WERI-Rb-1 (cell line): ENCODE data around the gene TMEM245.

ENCODE experiments used
- DNase-seq: peaks from one replicate; pipeline ENCODE4 v3.0.0-alpha.2; 2020
- H3K27ac ChIP-seq: fragments of 250-450 bp; sonication (Bioruptor Pico); 2 replicates; pipeline ENCODE4 v1.5.1; 2020; ENCODE audit warnings: mild to moderate bottlenecking, moderate library complexity
- H3K27me3 ChIP-seq: fragments of 250-450 bp; sonication (Bioruptor Pico); 2 replicates; pipeline ENCODE4 v1.5.1; 2021; ENCODE audit warnings: mild to moderate bottlenecking, low read depth, moderate library complexity; ENCODE audit not compliant: insufficient read depth, severe bottlenecking
- H3K36me3 ChIP-seq: fragments of 250-450 bp; sonication (Bioruptor Pico); 2 replicates; pipeline ENCODE4 v1.5.1; 2020; ENCODE audit warnings: mild to moderate bottlenecking, moderate library complexity
- H3K4me3 ChIP-seq: 2 replicates; pipeline ENCODE4 v1.5.1; 2011; ENCODE audit warnings: low read depth, mild to moderate bottlenecking, control low read depth, low read length
- H3K9me3 ChIP-seq: fragments of 250-450 bp; sonication (Bioruptor Pico); 2 replicates; pipeline ENCODE4 v1.5.1; 2021; ENCODE audit warnings: mild to moderate bottlenecking, moderate library complexity; ENCODE audit not compliant: severe bottlenecking
- CTCF ChIP-seq: IDR thresholded peaks from 2 replicates; pipeline ENCODE4 v1.5.1; 2011; ENCODE audit warnings: low read depth, mild to moderate bottlenecking, control low read depth, inconsistent platforms, low read length

Gene TMEM245

GRCh38 chr9:109082091-109082620 lies 37.6 kb downstream of the TMEM245 start:
- no peak for DNase-seq
- no peak overlapping the region for H3K4me3 ChIP-seq
- peaks cover 77% of the 10 kb centered on the region for H3K36me3 ChIP-seq
- no peaks in the 10 kb centered on the region for H3K9me3 ChIP-seq
- H3K27ac ChIP-seq: no peak overlapping the region
- TF ChIP-seq CTCF: no peak
- H3K27me3 ChIP-seq: no peaks in the 10 kb centered on the region

GRCh38 chr9:109074236-109074889 lies 45.4 kb downstream of the TMEM245 start:
- H3K9me3 ChIP-seq: no peaks in the 10 kb centered on the region
- no peak for DNase-seq
- no peak overlapping the region for H3K27ac ChIP-seq
- H3K27me3 ChIP-seq: no peaks in the 10 kb centered on the region
- peaks cover 76% of the 10 kb centered on the region for H3K36me3 ChIP-seq
- H3K4me3 ChIP-seq: no peak overlapping the region
- TF ChIP-seq CTCF: no peak

GRCh38 chr9:109072821-109073435 lies 46.8 kb downstream of the TMEM245 start:
- H3K36me3 ChIP-seq: peaks cover 69% of the 10 kb centered on the region
- DNase-seq: no peak
- no peak overlapping the region for H3K27ac ChIP-seq
- no peaks in the 10 kb centered on the region for H3K9me3 ChIP-seq
- no peak overlapping the region for H3K4me3 ChIP-seq
- no peak for TF ChIP-seq CTCF
- no peaks in the 10 kb centered on the region for H3K27me3 ChIP-seq

DNA sequence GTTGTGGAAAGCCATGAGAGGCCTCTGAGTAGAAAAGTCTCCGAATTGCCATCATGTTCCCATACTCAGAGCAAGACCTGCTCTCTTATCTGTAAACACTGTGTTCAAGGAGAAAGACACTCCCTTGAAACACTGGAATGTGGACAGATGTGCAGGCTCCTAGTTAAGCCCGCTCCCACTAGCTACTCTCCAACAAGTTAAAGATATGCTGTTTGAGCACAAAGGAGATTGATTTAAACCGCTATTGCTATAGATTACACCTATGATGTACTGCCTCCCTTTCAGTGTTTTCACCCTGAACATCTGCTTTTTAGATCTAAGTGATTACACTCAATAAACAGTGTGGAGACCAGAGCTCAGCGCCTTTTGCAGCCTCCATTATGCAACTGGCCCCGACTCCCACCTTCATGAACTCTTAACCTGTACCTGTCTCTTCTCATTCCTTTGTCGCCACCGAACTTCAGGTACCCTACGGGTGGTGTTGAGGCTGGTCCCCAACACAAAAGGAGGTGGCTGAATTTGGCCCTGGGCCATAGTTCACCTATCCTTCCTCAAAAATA lies 47.5 kb downstream of the TMEM245 start:
- no peaks in the 10 kb centered on the region for H3K27me3 ChIP-seq
- TF ChIP-seq CTCF: no peak
- H3K36me3 ChIP-seq: peaks cover 69% of the 10 kb centered on the region
- no peak overlapping the region for H3K27ac ChIP-seq
- no peak for DNase-seq
- no peaks in the 10 kb centered on the region for H3K9me3 ChIP-seq
- H3K4me3 ChIP-seq: no peak overlapping the region

GRCh38 chr9:109068764-109069163 lies 51.0 kb downstream of the TMEM245 start:
- Histone ChIP-seq H3K9me3 (no peaks in the 10 kb centered on the region), H3K36me3 (peaks cover 75% of the 10 kb centered on the region), H3K27ac (no peak overlapping the region), H3K4me3 (no peak overlapping the region), H3K27me3 (no peaks in the 10 kb centered on the region)
- no peak for TF ChIP-seq CTCF
- DNase-seq: no peak
